Measurements from ENCODE around the gene LTBP4.

DNA sequence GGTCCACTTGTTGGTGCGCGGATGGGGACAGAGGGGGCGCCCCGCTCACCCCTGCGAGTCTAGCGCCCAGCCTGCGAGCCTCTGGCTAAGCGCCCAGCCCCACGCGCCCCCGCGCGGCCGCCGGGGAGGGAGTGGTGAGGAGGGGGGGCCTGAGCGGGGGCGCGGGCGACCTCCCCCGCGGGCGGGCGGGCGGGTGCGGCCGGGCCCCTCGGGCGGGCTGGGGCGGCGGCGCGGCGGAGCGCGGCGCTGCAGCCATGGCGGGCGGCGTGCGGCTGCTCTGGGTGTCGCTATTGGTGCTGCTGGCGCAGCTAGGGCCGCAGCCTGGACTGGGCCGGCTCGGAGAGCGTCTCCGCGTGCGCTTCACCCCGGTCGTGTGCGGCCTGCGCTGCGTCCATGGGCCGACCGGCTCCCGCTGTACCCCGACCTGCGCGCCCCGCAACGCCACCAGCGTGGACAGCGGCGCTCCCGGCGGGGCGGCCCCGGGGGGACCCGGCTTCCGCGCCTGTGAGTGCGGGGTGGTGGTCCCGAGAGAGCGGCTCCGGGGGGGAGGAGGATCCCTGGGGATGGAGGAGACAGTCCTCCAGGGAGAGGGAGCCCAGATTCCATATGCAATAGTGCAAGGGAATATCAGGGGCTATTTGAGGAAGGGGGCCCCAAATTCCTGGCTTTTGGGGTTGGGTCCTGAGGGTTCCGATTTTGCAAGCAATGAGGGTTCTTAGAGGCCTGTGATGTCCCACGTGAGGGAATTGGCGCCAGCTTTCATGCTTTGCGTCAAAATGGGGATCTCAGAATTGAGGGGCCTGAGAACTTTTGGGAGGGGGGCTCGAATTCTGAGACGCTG lies at the start of gene LTBP4:
- no peak for TF ChIP-seq ZNF776 (CRISPR knock-in tag; IDR thresholded peaks at IDR 0.05)
- TF ChIP-seq ETV6 (CRISPR knock-in tag; conservative IDR thresholded peaks at IDR 0.05) = no peak
- TF ChIP-seq ZNF282 (IDR thresholded peaks at IDR 0.05; ENCODE audit: partially characterized antibody) = no peak
- no peak for TF ChIP-seq TAF1 (CRISPR knock-in tag; IDR thresholded peaks at IDR 0.05)
- TF ChIP-seq CENPT (CRISPR knock-in tag; IDR thresholded peaks at IDR 0.05; ENCODE audit: low read depth) = no peak
- TF ChIP-seq, protein P1, sequence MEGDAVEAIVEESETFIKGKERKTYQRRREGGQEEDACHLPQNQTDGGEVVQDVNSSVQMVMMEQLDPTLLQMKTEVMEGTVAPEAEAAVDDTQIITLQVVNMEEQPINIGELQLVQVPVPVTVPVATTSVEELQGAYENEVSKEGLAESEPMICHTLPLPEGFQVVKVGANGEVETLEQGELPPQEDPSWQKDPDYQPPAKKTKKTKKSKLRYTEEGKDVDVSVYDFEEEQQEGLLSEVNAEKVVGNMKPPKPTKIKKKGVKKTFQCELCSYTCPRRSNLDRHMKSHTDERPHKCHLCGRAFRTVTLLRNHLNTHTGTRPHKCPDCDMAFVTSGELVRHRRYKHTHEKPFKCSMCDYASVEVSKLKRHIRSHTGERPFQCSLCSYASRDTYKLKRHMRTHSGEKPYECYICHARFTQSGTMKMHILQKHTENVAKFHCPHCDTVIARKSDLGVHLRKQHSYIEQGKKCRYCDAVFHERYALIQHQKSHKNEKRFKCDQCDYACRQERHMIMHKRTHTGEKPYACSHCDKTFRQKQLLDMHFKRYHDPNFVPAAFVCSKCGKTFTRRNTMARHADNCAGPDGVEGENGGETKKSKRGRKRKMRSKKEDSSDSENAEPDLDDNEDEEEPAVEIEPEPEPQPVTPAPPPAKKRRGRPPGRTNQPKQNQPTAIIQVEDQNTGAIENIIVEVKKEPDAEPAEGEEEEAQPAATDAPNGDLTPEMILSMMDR (CRISPR knock-in tag; IDR thresholded peaks at IDR 0.05) = peak; percentile 25; the same call in 1 of the 2 replicates
- TF ChIP-seq, protein P2, sequence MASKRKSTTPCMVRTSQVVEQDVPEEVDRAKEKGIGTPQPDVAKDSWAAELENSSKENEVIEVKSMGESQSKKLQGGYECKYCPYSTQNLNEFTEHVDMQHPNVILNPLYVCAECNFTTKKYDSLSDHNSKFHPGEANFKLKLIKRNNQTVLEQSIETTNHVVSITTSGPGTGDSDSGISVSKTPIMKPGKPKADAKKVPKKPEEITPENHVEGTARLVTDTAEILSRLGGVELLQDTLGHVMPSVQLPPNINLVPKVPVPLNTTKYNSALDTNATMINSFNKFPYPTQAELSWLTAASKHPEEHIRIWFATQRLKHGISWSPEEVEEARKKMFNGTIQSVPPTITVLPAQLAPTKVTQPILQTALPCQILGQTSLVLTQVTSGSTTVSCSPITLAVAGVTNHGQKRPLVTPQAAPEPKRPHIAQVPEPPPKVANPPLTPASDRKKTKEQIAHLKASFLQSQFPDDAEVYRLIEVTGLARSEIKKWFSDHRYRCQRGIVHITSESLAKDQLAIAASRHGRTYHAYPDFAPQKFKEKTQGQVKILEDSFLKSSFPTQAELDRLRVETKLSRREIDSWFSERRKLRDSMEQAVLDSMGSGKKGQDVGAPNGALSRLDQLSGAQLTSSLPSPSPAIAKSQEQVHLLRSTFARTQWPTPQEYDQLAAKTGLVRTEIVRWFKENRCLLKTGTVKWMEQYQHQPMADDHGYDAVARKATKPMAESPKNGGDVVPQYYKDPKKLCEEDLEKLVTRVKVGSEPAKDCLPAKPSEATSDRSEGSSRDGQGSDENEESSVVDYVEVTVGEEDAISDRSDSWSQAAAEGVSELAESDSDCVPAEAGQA (IDR thresholded peaks at IDR 0.05; ENCODE audit: low read depth) = no peak
- TF ChIP-seq, protein P2 (CRISPR knock-in tag; IDR thresholded peaks at IDR 0.05; ENCODE audit: borderline replicate concordance) = no peak
- TF ChIP-seq EZH2 (conservative IDR thresholded peaks at IDR 0.05; ENCODE audit: low read depth, low read length) = no peak
- no peak for TF ChIP-seq CHD2 (IDR thresholded peaks at IDR 0.05; ENCODE audit: low read depth, low read length)

Measured in HepG2 (cell line).